ENCODE results near the gene LELP1.
"Not testable (repeated sequence)": the region's sequence is repeated elsewhere in the genome, so short reads cannot be mapped to it uniquely, and the experiment has no call there.

LELP1 gene

GRCh38 chr1:153229076-153229829 lies 26.0 kb downstream of the LELP1 start:
- DNase-seq: not testable (repeated sequence)

- no peak for DNase-seq
These were observed 28.1 kb downstream of the LELP1 start for GRCh38 chr1:153231363-153231762.

GRCh38 chr1:153231785-153232184 lies 28.6 kb downstream of the LELP1 start:
- no peak for DNase-seq

- DNase-seq: no peak
These were observed 29.3 kb downstream of the LELP1 start for GRCh38 chr1:153232553-153232952.

DNA sequence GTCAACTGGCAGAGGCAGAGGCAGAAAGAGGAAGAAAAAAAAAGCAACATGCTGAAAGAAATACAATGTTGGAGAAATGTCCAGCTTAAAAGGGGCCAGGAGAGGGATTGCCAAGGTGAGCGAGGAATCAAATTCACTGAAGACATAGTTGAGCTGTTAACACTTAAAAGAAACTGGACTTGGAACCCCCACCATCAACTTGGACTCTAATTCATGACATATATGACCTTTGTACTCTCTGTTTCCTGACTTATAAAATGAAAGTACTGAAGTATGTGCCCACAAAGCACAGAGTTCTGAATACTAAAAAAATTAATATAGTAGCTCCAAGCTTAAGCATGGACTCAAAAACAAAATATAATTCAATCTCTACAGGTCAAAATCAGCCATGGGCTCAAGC lies 30.2 kb downstream of the LELP1 start:
- no peak for DNase-seq

GRCh38 chr1:153238527-153238926 lies 35.3 kb downstream of the LELP1 start:
- no peak for DNase-seq

GRCh38 chr1:153242160-153242559 lies 38.9 kb downstream of the LELP1 start:
- no peak for DNase-seq

- DNase-seq: no peak
These were observed 42.2 kb downstream of the LELP1 start for GRCh38 chr1:153245466-153245865.

- DNase-seq: no peak
These were observed 42.8 kb downstream of the LELP1 start for GRCh38 chr1:153246018-153246417.

DNA sequence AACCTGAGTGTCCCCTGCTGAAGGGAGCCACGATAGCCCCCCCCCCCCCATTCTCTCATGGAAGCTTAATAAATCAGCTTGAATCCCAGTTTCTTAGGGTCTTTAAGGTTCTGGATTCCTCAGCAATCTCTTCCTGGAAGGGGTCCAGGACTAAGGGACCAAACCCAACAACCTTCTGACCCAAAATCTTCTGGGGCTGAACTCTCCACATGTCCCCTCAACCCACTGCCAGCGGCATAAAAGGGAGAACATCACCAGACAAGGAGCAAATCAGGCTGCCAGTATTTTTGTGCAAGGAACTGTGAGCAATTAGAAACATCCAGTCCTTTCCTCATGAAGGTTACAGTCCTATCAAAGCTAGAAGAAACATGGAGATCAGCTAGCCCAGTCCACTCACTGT lies 43.6 kb downstream of the LELP1 start:
- DNase-seq: no peak

- no peak for DNase-seq
These were observed 45.1 kb downstream of the LELP1 start for GRCh38 chr1:153248176-153248879.

- no peak for DNase-seq
These were observed 46.9 kb downstream of the LELP1 start for GRCh38 chr1:153250166-153250565.

DNA sequence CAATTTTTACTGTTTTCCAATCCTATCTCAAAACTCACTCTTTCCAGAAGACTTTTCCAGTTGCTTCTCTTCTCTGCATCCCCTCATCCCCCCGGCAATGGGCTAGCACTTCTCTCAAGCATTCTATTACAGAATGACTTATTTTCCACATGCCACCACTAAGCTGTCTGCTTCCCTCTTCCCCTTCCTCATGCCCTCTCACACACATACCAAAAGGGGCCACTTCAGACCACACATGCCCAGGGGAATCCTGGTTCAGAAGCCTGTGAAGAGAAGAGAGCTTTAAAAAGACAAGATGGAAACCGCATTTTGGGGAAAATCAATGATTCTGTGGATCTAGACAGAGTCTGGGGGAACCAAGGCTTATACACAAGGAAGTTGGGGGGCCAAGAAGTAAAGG lies 47.9 kb downstream of the LELP1 start:
- DNase-seq: no peak

DNA sequence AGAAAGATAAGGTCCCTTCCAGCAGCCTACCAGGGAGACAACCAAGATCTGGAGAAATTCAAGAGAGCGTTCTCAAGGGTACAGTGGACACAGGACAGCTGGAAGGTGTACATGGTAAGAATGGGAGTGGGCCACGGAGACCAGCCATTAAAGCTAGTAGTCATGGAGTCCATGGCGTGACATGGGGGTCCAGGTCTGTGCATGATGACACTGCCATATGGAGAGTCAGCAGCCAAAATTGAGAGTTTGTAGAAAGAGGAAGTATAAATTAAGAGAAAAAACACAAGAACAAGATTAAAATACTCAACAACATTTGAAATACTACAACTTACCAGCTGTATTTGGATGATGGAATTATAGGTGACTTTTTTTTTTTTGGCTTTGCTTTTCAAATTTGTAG lies 48.3 kb downstream of the LELP1 start:
- DNase-seq: no peak

GRCh38 chr1:153251988-153252387 lies 48.8 kb downstream of the LELP1 start:
- DNase-seq: no peak

GRCh38 chr1:153253076-153253475 lies 49.8 kb downstream of the LELP1 start:
- DNase-seq: no peak

GRCh38 chr1:153253693-153254092 lies 50.5 kb downstream of the LELP1 start:
- DNase-seq: no peak
